HEK293 (cell line): ENCODE measurements around the gene CDHR5.
"Not testable (repeated sequence)": the region's sequence is repeated elsewhere in the genome, so short reads cannot be mapped to it uniquely, and the experiment has no call there.

Source experiments
- CTCF ChIA-PET: fragments of 350-600 bp; formaldehyde crosslinking; extraction: SDS; loops from one replicate; lab custom pipeline; 2021; ENCODE audit warnings: antibody characterized with exemption; lab: Yijun Ruan, JAX
- POLR2A ChIA-PET: fragments of 300-600 bp; formaldehyde crosslinking; extraction: SDS; loops from one replicate; lab custom pipeline; 2020; ENCODE audit warnings: antibody characterized with exemption, inconsistent platforms; lab: Yijun Ruan, JAX
- H3K27ac ChIP-seq: fragments of 200-500 bp; sonication (Bioruptor generic); 2 replicates; pipeline ENCODE4 v1.5.1; 2014; ENCODE audit warnings: low read depth, low read length, control low read depth, inconsistent platforms; ENCODE audit errors: extremely low read depth
- H3K36me3 ChIP-seq, 2 experiments: fragments of 200-500 bp in 1 of 2; sonication (Bioruptor generic) in 1 of 2; 1 replicate in 1 of 2; 2 replicates in 1 of 2; pipeline ENCODE4 v1.5.1; 2014 to 2017; ENCODE audit warnings: inconsistent platforms in 2 of 2, low read length in 2 of 2; ENCODE audit not compliant: control insufficient read depth in 2 of 2, insufficient read depth in 1 of 2
- H3K4me1 ChIP-seq: fragments of 200-500 bp; sonication (Bioruptor generic); 2 replicates; pipeline ENCODE4 v1.5.1; 2014; ENCODE audit warnings: mild to moderate bottlenecking, low read length, inconsistent platforms; ENCODE audit not compliant: control insufficient read depth, insufficient read depth
- H3K4me3 ChIP-seq: 2 replicates; pipeline ENCODE4 v1.5.1; 2011; ENCODE audit warnings: low read depth, mild to moderate bottlenecking, control low read depth, low read length, moderate library complexity
- H3K9me3 ChIP-seq: fragments of 200-500 bp; sonication (Bioruptor generic); 2 replicates; pipeline ENCODE4 v1.5.1; 2014; ENCODE audit warnings: low read depth, low read length, inconsistent platforms; ENCODE audit not compliant: control insufficient read depth, insufficient read depth
- EGR2 ChIP-seq: fragments of 450-650 bp; formaldehyde crosslinking; IDR thresholded peaks from 2 replicates; pipeline ENCODE4 v1.5.1; 2016; ENCODE audit warnings: low read depth, missing biosample characterization, missing genetic modification characterization
- GLIS1 ChIP-seq: fragments of 450-650 bp; formaldehyde crosslinking; IDR thresholded peaks from 2 replicates; pipeline ENCODE4 v1.5.1; 2016; ENCODE audit warnings: missing biosample characterization, missing genetic modification characterization
- GLIS2 ChIP-seq: fragments of 450-650 bp; formaldehyde crosslinking; IDR thresholded peaks from 2 replicates; pipeline ENCODE4 v1.5.1; 2016; ENCODE audit warnings: missing biosample characterization, missing genetic modification characterization
- HIC1 ChIP-seq: fragments of 450-650 bp; formaldehyde crosslinking; IDR thresholded peaks from 2 replicates; pipeline ENCODE4 v1.5.1; 2016; ENCODE audit warnings: missing biosample characterization, missing genetic modification characterization
- HOXA7 ChIP-seq: sonication (generic); formaldehyde crosslinking; IDR thresholded peaks from 2 replicates; pipeline ENCODE4 v1.8.1; 2022; ENCODE audit warnings: missing genetic modification reagents, borderline replicate concordance
- IKZF3 ChIP-seq: fragments of 450-650 bp; IDR thresholded peaks from 2 replicates; pipeline ENCODE4 v1.5.0; 2018; ENCODE audit warnings: missing biosample characterization, mild to moderate bottlenecking, missing genetic modification characterization, moderate library complexity
- PRDM4 ChIP-seq: fragments of 450-650 bp; formaldehyde crosslinking; IDR thresholded peaks from 2 replicates; pipeline ENCODE4 v1.5.1; 2017; ENCODE audit warnings: missing biosample characterization, missing genetic modification characterization
- SETDB1 ChIP-seq: IDR thresholded peaks from one replicate; pipeline ENCODE4 v1.6.1; 2017; ENCODE audit warnings: mild to moderate bottlenecking, low read length, moderate library complexity, mixed read lengths; ENCODE audit not compliant: insufficient read length
- SP7 ChIP-seq: fragments of 450-650 bp; formaldehyde crosslinking; IDR thresholded peaks from 2 replicates; pipeline ENCODE4 v1.5.1; 2016; ENCODE audit warnings: missing biosample characterization, missing genetic modification characterization
- ZBTB17 ChIP-seq: fragments of 450-650 bp; formaldehyde crosslinking; IDR thresholded peaks from 2 replicates; pipeline ENCODE4 v1.5.1; 2016; ENCODE audit warnings: missing biosample characterization, missing genetic modification characterization
- ZFHX2 ChIP-seq: fragments of 450-650 bp; formaldehyde crosslinking; conservative IDR thresholded peaks from 2 replicates; pipeline ENCODE4 v1.5.1; 2016; ENCODE audit warnings: missing biosample characterization, missing genetic modification characterization
- ZFP69B ChIP-seq: fragments of 450-650 bp; formaldehyde crosslinking; IDR thresholded peaks from 2 replicates; pipeline ENCODE4 v1.5.1; 2016; ENCODE audit warnings: missing biosample characterization, missing genetic modification characterization
- ZIC2 ChIP-seq: fragments of 450-650 bp; formaldehyde crosslinking; IDR thresholded peaks from 2 replicates; pipeline ENCODE4 v1.5.1; 2016; ENCODE audit warnings: missing biosample characterization, missing genetic modification characterization
- ZNF146 ChIP-seq: fragments of 450-650 bp; formaldehyde crosslinking; IDR thresholded peaks from 2 replicates; pipeline ENCODE4 v1.5.1; 2016; ENCODE audit warnings: missing biosample characterization, missing genetic modification characterization
- ZNF202 ChIP-seq: fragments of 450-650 bp; formaldehyde crosslinking; IDR thresholded peaks from 2 replicates; pipeline ENCODE4 v1.5.1; 2016; ENCODE audit warnings: missing biosample characterization, missing genetic modification characterization, borderline replicate concordance
- ZNF23 ChIP-seq: fragments of 450-650 bp; formaldehyde crosslinking; IDR thresholded peaks from 2 replicates; pipeline ENCODE4 v1.5.1; 2016; ENCODE audit warnings: missing biosample characterization, missing genetic modification characterization, borderline replicate concordance
- ZNF239 ChIP-seq: fragments of 450-650 bp; formaldehyde crosslinking; IDR thresholded peaks from 2 replicates; pipeline ENCODE4 v1.5.1; 2016; ENCODE audit warnings: missing biosample characterization, missing genetic modification characterization
- ZNF274 ChIP-seq, 2 experiments: fragments of 200-500 bp in 1 of 2; fragments of 450-650 bp in 1 of 2; sonication (Bioruptor generic) in 1 of 2; formaldehyde crosslinking in 1 of 2; IDR thresholded peaks; 2 replicates each; pipeline versions ENCODE4 v1.5.1 to v1.6.1; 2014 to 2016; ENCODE audit warnings: borderline replicate concordance in 1 of 2, inconsistent platforms in 1 of 2, low read length in 1 of 2, missing biosample characterization in 1 of 2, missing genetic modification characterization in 1 of 2
- ZNF335 ChIP-seq: fragments of 450-650 bp; formaldehyde crosslinking; conservative IDR thresholded peaks from 2 replicates; pipeline ENCODE4 v1.5.1; 2016; ENCODE audit warnings: missing biosample characterization, missing genetic modification characterization
- ZNF416 ChIP-seq: fragments of 450-650 bp; formaldehyde crosslinking; IDR thresholded peaks from 2 replicates; pipeline ENCODE4 v1.5.1; 2016; ENCODE audit warnings: missing biosample characterization, missing genetic modification characterization
- ZNF426 ChIP-seq: fragments of 450-650 bp; formaldehyde crosslinking; IDR thresholded peaks from 2 replicates; pipeline ENCODE4 v1.5.1; 2017; ENCODE audit warnings: missing biosample characterization, missing genetic modification characterization, mild to moderate bottlenecking, inconsistent platforms, moderate library complexity
- ZNF510 ChIP-seq: fragments of 450-650 bp; formaldehyde crosslinking; IDR thresholded peaks from 2 replicates; pipeline ENCODE4 v1.5.1; 2018; ENCODE audit warnings: mild to moderate bottlenecking, missing genetic modification characterization, missing biosample characterization; ENCODE audit not compliant: insufficient replicate concordance
- ZNF555 ChIP-seq: fragments of 450-650 bp; formaldehyde crosslinking; conservative IDR thresholded peaks from 2 replicates; pipeline ENCODE4 v1.5.1; 2017; ENCODE audit warnings: missing biosample characterization, mild to moderate bottlenecking, missing genetic modification characterization, inconsistent platforms
- ZNF600 ChIP-seq: fragments of 450-650 bp; formaldehyde crosslinking; IDR thresholded peaks from 2 replicates; pipeline ENCODE4 v1.5.1; 2016; ENCODE audit warnings: missing biosample characterization, missing genetic modification characterization
- ZNF610 ChIP-seq: fragments of 450-650 bp; formaldehyde crosslinking; IDR thresholded peaks from 2 replicates; pipeline ENCODE4 v1.5.1; 2016; ENCODE audit warnings: missing biosample characterization, missing genetic modification characterization, borderline replicate concordance

CDHR5 gene

DNA sequence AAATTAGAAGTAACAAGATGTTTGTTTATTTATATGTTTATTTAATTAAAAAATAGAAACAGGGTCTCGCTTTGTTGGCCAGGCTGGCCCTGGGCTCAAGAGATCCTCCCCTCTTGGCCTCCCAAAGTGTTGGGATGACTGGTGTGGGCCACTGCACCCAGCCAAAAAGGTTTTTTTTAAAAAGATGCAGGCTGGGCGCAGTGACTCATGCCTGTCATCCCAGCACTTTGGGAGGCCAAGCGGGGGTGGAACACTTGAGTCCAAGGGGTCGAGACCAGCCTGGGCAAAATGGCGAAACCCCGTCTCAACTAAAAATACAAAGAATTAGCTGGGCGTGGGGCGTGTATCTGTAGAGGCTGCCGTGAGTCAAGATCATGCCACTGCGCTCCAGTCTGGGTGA is 25.7 kb upstream of the CDHR5 start:
- no peak overlapping the region for H3K27ac ChIP-seq
- no peak for TF ChIP-seq ZNF274 (IDR thresholded peaks at IDR 0.05; ENCODE audit: low read length)
- no peak for TF ChIP-seq ZNF274 (tag by site-specific recombination; IDR thresholded peaks at IDR 0.05; ENCODE audit: borderline replicate concordance)
- 0 out of 2 replicates have a peak, but pooled peaks have one; percentile 8 for TF ChIP-seq GLIS1
- no peaks in the 10 kb centered on the region for H3K9me3 ChIP-seq
- ChIA-PET POLR2A (no interaction called here), CTCF (interaction anchor here (1.4 kb wide), 1 partner anchor 12 kb away, joined by 4 read pairs; no protein-coding TSS in a partner anchor)
- H3K4me1 ChIP-seq = no peaks in the 10 kb centered on the region
- H3K4me3 ChIP-seq = no peak overlapping the region
- H3K36me3 ChIP-seq = peaks cover 16 to 85% of the 10 kb centered on the region in 2 experiments; a peak in 2 of 3 replicates

DNA sequence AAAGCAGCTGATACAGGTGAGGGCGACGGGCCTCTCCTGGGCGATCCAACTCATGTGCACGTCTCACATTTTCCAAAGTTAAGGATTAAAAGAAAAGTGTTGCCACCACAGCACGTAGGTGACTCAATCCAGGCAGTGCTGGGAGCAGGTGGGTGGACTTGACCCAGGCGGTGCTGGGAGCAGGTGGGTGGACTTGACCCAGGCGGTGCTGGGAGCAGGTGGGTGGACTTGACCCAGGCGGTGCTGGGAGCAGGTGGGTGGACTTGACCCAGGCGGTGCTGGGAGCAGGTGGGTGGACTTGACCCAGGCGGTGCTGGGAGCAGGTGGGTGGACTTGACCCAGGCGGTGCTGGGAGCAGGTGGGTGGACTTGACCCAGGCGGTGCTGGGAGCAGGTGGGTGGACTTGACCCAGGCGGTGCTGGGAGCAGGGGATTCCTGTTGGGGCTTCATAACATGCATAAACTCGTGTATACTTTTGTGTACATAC is 23.0 kb upstream of the CDHR5 start:
- peaks cover 16 to 80% of the 10 kb centered on the region in 2 experiments; a peak in 2 of 3 replicates for H3K36me3 ChIP-seq
- TF ChIP-seq EGR2 (peak; percentile 71), ZFHX2 (tag by site-specific recombination) (peak; percentile 63)
- H3K4me1 ChIP-seq, H3K9me3 ChIP-seq, CTCF ChIA-PET, H3K4me3 ChIP-seq, H3K27ac ChIP-seq, POLR2A ChIA-PET: not testable (repeated sequence)

- CTCF ChIA-PET = interaction anchor here (1.1 kb wide), 1 partner anchor 77 kb away, joined by 3 read pairs; no protein-coding TSS in a partner anchor
- TF ChIP-seq ZNF600 (tag by site-specific recombination) (no peak), GLIS1 (peak; percentile 87), HOXA7 (CRISPR knock-in tag) (no peak), ZIC2 (tag by site-specific recombination) (peak; percentile 16; the same call in 1 of the 2 replicates), ZBTB17 (tag by site-specific recombination) (no peak), ZNF426 (tag by site-specific recombination) (no peak), ZNF239 (tag by site-specific recombination) (no peak), ZFP69B (tag by site-specific recombination) (no peak), ZNF23 (tag by site-specific recombination) (no peak), ZNF610 (tag by site-specific recombination) (no peak), HIC1 (no peak)
- Histone ChIP-seq H3K4me1 (no peaks in the 10 kb centered on the region), H3K4me3 (no peak overlapping the region), H3K9me3 (no peaks in the 10 kb centered on the region), H3K36me3 (peaks cover 12 to 81% of the 10 kb centered on the region in 2 experiments; a peak in 2 of 3 replicates), H3K27ac (no peak overlapping the region)
- POLR2A ChIA-PET = interaction anchor here (0.7 kb wide), 1 partner anchor 93 kb away, joined by 3 read pairs; no protein-coding TSS in a partner anchor
These were observed 21.5 kb upstream of the CDHR5 start for GRCh38 chr11:646214-646613.

DNA sequence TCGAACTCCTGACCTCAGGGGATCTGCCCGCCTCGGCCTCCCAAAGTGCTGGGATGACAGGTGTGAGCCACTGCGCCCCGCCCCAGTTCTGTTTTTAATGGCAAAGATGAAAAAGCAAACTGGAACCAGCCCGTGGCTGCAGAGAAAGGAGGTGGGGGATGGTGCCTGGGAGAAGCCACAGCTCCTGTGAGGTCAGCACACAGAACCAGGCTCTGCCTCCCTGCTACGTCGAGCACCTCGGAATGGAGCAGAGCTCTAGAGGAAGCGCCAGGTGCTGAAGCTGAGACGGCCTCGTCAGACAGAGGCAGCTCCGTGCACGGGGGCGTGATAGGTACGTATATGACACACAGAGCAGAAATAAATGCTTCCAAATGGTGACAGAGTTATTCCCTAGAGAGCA is 20.8 kb upstream of the CDHR5 start:
- H3K27ac ChIP-seq = no peak overlapping the region
- POLR2A ChIA-PET = interaction anchor here (0.7 kb wide), 1 partner anchor 94 kb away, joined by 3 read pairs; no protein-coding TSS in a partner anchor
- TF ChIP-seq ZNF416 (tag by site-specific recombination) (no peak), GLIS2 (tag by site-specific recombination) (no peak), SETDB1 (no peak), ZNF510 (tag by site-specific recombination) (no peak), ZNF555 (no peak), ZNF202 (no peak), SP7 (tag by site-specific recombination) (no peak), ZNF146 (tag by site-specific recombination) (no peak), IKZF3 (tag by site-specific recombination) (no peak), PRDM4 (tag by site-specific recombination) (no peak), ZNF335 (tag by site-specific recombination) (no peak)

More for the DNA sequence above, 20.8 kb upstream of the CDHR5 start:
- no peak overlapping the region for H3K4me3 ChIP-seq
- no peaks in the 10 kb centered on the region for H3K9me3 ChIP-seq
- H3K4me1 ChIP-seq = no peaks in the 10 kb centered on the region
- CTCF ChIA-PET = interaction anchor here (1.1 kb wide), 1 partner anchor 77 kb away, joined by 3 read pairs; no protein-coding TSS in a partner anchor
- peaks cover 7 to 80% of the 10 kb centered on the region in 2 experiments; a peak in 2 of 3 replicates for H3K36me3 ChIP-seq
